OCI-LY7 (cell line): ENCODE data around the gene ST6GALNAC6.

Source experiments
- EZH2phosphoT487 ChIP-seq: fragments of 200-600 bp; sonication (generic); IDR thresholded peaks from 2 replicates; pipeline ENCODE4 v1.6.1; 2018; ENCODE audit warnings: low read depth, borderline replicate concordance, mild to moderate bottlenecking, mixed run types, antibody characterized with exemption, low read length, moderate library complexity, mixed read lengths
- TF ChIP-seq, protein P1 (sequence below): fragments of 200-600 bp; sonication (generic); conservative IDR thresholded peaks from 2 replicates; pipeline ENCODE4 v1.5.1; 2014; ENCODE audit warnings: mild to moderate bottlenecking, antibody characterized with exemption, low read length, moderate library complexity, mixed read lengths

DNA sequence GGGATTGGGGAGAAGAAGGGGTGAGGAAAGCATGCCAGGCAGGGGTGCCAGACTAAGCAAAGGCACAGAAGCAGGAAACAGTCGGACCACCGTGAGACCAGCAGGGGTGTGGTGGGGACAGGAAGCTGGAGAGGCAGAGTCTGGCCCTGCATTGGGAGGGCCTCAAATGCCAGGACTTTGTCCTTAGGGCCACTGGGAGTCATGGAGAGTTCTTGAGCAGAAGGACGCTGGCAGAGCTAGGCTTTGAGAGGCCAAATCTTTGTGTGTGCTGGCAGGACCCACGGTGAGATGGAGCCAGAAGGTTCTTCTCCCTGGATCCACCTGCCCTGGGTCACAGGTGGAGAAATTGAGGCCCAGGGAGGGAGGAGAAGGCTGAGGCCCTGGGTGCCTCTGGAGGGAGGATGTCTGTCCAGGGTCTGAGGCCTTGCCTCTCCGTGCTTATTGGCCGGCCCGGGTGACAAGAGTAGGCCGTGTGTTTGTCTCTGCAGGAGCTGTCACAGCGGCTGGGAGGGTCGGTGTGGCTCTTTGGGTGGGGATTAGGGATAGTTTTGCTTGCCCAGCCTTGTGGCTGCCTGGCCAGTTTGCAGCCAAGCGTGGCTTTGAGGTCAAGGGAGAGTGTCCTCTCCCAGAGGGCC lies 43.2 kb downstream of the ST6GALNAC6 start:
- TF ChIP-seq, protein P1, sequence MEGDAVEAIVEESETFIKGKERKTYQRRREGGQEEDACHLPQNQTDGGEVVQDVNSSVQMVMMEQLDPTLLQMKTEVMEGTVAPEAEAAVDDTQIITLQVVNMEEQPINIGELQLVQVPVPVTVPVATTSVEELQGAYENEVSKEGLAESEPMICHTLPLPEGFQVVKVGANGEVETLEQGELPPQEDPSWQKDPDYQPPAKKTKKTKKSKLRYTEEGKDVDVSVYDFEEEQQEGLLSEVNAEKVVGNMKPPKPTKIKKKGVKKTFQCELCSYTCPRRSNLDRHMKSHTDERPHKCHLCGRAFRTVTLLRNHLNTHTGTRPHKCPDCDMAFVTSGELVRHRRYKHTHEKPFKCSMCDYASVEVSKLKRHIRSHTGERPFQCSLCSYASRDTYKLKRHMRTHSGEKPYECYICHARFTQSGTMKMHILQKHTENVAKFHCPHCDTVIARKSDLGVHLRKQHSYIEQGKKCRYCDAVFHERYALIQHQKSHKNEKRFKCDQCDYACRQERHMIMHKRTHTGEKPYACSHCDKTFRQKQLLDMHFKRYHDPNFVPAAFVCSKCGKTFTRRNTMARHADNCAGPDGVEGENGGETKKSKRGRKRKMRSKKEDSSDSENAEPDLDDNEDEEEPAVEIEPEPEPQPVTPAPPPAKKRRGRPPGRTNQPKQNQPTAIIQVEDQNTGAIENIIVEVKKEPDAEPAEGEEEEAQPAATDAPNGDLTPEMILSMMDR, result no peak
- no peak for TF ChIP-seq EZH2phosphoT487
